ENCODE results near the gene RASAL2.
"Not testable (repeated sequence)": the region's sequence is repeated elsewhere in the genome, so short reads cannot be mapped to it uniquely, and the experiment has no call there.

The RASAL2 gene

GRCh38 chr1:178243890-178244289, 150.0 kb downstream of the RASAL2 start:
- TF ChIP-seq CTCF (IDR thresholded peaks at IDR 0.05; ENCODE audit: low read depth, low read length), result no peak
- no peak for DNase-seq (ENCODE audit: low read depth, low spot score)
- in situ Hi-C loops (cut with HindIII; ENCODE audit: low sequenced_read_pairs), result no loop called here
- no peak overlapping the region for H3K4me3 ChIP-seq (ENCODE audit: low read depth, low read length)

GRCh38 chr1:178248284-178248683, 154.4 kb downstream of the RASAL2 start:
- H3K4me3 ChIP-seq (ENCODE audit: low read depth, low read length); in situ Hi-C loops (cut with HindIII; ENCODE audit: low sequenced_read_pairs); DNase-seq (ENCODE audit: low read depth, low spot score): not testable (repeated sequence)

DNA sequence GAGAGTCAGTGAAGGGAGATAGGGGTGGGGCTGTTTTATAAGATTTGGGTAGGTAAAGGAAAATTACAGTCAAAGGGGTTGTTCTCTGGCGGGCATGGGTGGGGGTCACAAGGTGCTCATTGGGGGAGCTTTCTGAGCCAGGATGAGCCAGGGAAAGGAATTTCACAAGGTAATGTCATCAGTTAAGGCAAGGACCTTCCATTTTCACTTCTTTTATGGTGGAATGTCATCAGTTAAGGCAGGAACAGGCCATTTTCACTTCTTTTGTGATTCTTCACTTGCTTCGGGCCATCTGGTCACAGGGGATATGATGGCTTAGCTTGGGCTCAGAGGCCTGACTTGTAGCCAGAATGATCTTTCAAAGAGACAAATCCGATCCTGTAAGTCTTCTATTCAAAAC, 159.7 kb downstream of the RASAL2 start:
- DNase-seq (ENCODE audit: low read depth, low spot score); in situ Hi-C loops (cut with HindIII; ENCODE audit: low sequenced_read_pairs); H3K4me3 ChIP-seq (ENCODE audit: low read depth, low read length): not testable (repeated sequence)

GRCh38 chr1:178254433-178254832, 160.5 kb downstream of the RASAL2 start:
- no peak for DNase-seq (ENCODE audit: low read depth, low spot score)
- TF ChIP-seq CTCF (IDR thresholded peaks at IDR 0.05; ENCODE audit: low read depth, low read length), result no peak
- in situ Hi-C loops (cut with HindIII; ENCODE audit: low sequenced_read_pairs), result no loop called here
- no peak overlapping the region for H3K4me3 ChIP-seq (ENCODE audit: low read depth, low read length)

DNA sequence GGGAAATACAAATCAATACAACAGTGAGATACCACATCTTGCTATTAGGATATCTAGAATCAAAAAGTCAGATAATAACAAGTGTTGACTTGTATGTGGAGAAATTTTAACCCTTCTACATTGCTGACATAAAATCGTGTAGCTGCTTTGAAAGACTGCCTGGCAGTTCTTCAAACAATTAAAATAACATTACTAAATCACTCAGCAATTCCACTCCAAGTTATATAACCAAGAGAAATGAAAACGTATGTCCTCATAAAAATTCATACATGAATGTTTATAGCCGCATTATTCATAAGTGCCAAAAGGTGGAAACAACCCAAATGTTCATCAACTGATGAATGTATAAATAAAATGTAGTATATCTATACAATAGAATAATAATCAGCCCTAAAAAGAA, 164.6 kb downstream of the RASAL2 start:
- in situ Hi-C loops (cut with HindIII; ENCODE audit: low sequenced_read_pairs), result no loop called here
- no peak overlapping the region for H3K4me3 ChIP-seq (ENCODE audit: low read depth, low read length)
- TF ChIP-seq CTCF (IDR thresholded peaks at IDR 0.05; ENCODE audit: low read depth, low read length), result no peak
- no peak for DNase-seq (ENCODE audit: low read depth, low spot score)

DNA sequence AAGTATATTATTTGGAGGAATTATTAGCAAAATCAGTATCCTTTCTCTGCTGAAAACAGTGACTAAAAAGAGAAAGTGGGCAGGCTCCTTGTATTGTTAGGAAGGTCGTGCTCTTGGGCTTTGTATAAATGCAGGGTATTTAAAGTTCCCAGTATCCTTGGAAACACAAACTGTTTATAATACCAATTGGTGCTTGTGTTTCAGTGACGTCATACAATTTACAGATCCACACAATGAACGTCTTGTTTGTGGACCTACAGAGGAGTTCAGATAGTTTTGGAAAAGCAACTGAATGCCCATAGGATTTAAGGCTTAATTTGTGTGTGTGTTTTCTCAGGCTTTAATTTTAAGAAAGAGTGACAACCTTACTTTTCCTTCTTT, 168.2 kb downstream of the RASAL2 start:
- no peak overlapping the region for H3K4me3 ChIP-seq (ENCODE audit: low read depth, low read length)
- DNase-seq (ENCODE audit: low read depth, low spot score), result peak; percentile 80
- in situ Hi-C loops (cut with HindIII; ENCODE audit: low sequenced_read_pairs), result no loop called here
- no peak for TF ChIP-seq CTCF (IDR thresholded peaks at IDR 0.05; ENCODE audit: low read depth, low read length)

GRCh38 chr1:178263341-178263740, 169.4 kb downstream of the RASAL2 start:
- H3K4me3 ChIP-seq (ENCODE audit: low read depth, low read length), result no peak overlapping the region
- no peak for TF ChIP-seq CTCF (IDR thresholded peaks at IDR 0.05; ENCODE audit: low read depth, low read length)
- peak; percentile 35 for DNase-seq (ENCODE audit: low read depth, low spot score)
- in situ Hi-C loops (cut with HindIII; ENCODE audit: low sequenced_read_pairs), result no loop called here

- no peak overlapping the region for H3K4me3 ChIP-seq (ENCODE audit: low read depth, low read length)
- DNase-seq (ENCODE audit: low read depth, low spot score), result no peak
- TF ChIP-seq CTCF (IDR thresholded peaks at IDR 0.05; ENCODE audit: low read depth, low read length), result no peak
- in situ Hi-C loops (cut with HindIII; ENCODE audit: low sequenced_read_pairs), result no loop called here
Measured at GRCh38 chr1:178266113-178266512, 172.2 kb downstream of the RASAL2 start.

Measured in astrocyte of the spinal cord (primary cell).